HG03095 (cell line): Measurements from ENCODE around the gene DOC2B.
"Not testable (repeated sequence)": the region's sequence is repeated elsewhere in the genome, so short reads cannot be mapped to it uniquely, and the experiment has no call there.

Experiments
- ATAC-seq: cut with Tn5 transposase; IDR thresholded peaks from one replicate; pipeline ENCODE4 v1.9.1; 2021; ENCODE audit warnings: moderate library complexity; ENCODE audit not compliant: unreplicated experiment

Gene DOC2B

GRCh38 chr17:146983-147761 is 34.3 kb downstream of the DOC2B start:
- no peak for ATAC-seq

GRCh38 chr17:146546-146945 is 34.9 kb downstream of the DOC2B start:
- no peak for ATAC-seq

GRCh38 chr17:145671-146541 is 35.5 kb downstream of the DOC2B start:
- no peak for ATAC-seq

- ATAC-seq = no peak
Measured at GRCh38 chr17:144936-145670, 36.3 kb downstream of the DOC2B start.

- no peak for ATAC-seq
Measured at GRCh38 chr17:143785-144281, 37.6 kb downstream of the DOC2B start.

GRCh38 chr17:142876-143784 is 38.3 kb downstream of the DOC2B start:
- no peak for ATAC-seq

GRCh38 chr17:142102-142661 is 39.3 kb downstream of the DOC2B start:
- ATAC-seq = no peak

- ATAC-seq = not testable (repeated sequence)
Measured at GRCh38 chr17:139401-140205, 41.8 kb downstream of the DOC2B start.

- not testable (repeated sequence) for ATAC-seq
Measured at GRCh38 chr17:137166-137807, 44.2 kb downstream of the DOC2B start, which contains the start of gene SCGB1C2. TSS of gene SCGB1C2 (plus strand) at chr17:137569. CDS start at chr17:137591, 22 bp downstream.

GRCh38 chr17:136531-136930 is 44.9 kb downstream of the DOC2B start:
- ATAC-seq = not testable (repeated sequence)

GRCh38 chr17:135895-136294 is 45.6 kb downstream of the DOC2B start:
- not testable (repeated sequence) for ATAC-seq

- ATAC-seq = not testable (repeated sequence)
Measured at GRCh38 chr17:135022-135421, 46.4 kb downstream of the DOC2B start.

- peak; percentile 76 for ATAC-seq
Measured at GRCh38 chr17:134332-134785, 47.1 kb downstream of the DOC2B start.

GRCh38 chr17:133932-134331 is 47.5 kb downstream of the DOC2B start:
- peak; percentile 21 for ATAC-seq

GRCh38 chr17:118339-118917 is 63.0 kb downstream of the DOC2B start:
- not testable (repeated sequence) for ATAC-seq

- ATAC-seq = not testable (repeated sequence)
Measured at GRCh38 chr17:113111-113510, 68.3 kb downstream of the DOC2B start.
